DMS114 treated with DMSO at 0.1 percent for 48 hours (cell line): ENCODE results near the gene METRNL.
A peak's percentile ranks its signal among the peaks of the same experiment; 100 is the strongest.
"Not testable (repeated sequence)": the region's sequence is repeated elsewhere in the genome, so short reads cannot be mapped to it uniquely, and the experiment has no call there.

Experiments
- DNase-seq: peaks from one replicate; lab custom pipeline; 2025; ENCODE audit not compliant: unreplicated experiment; lab: John Stamatoyannopoulos, UW

Gene METRNL

GRCh38 chr17:83051396-83052240, 27.8 kb upstream of the METRNL start:
- DNase-seq: peak; percentile 83

GRCh38 chr17:83052241-83052564, 27.2 kb upstream of the METRNL start:
- DNase-seq: no peak

GRCh38 chr17:83053021-83053681, 26.3 kb upstream of the METRNL start:
- DNase-seq: no peak

GRCh38 chr17:83053739-83054451, 25.5 kb upstream of the METRNL start:
- DNase-seq: no peak

GRCh38 chr17:83054518-83055125, 24.8 kb upstream of the METRNL start:
- no peak for DNase-seq

- not testable (repeated sequence) for DNase-seq
Observed at GRCh38 chr17:83055176-83055575, 24.2 kb upstream of the METRNL start.

GRCh38 chr17:83055911-83056582, 23.4 kb upstream of the METRNL start:
- no peak for DNase-seq

GRCh38 chr17:83056583-83057396, 22.6 kb upstream of the METRNL start:
- DNase-seq: no peak

- no peak for DNase-seq
Observed at GRCh38 chr17:83057397-83057761, 22.0 kb upstream of the METRNL start.

GRCh38 chr17:83057793-83058265, 21.6 kb upstream of the METRNL start:
- DNase-seq: no peak

GRCh38 chr17:83058266-83058798, 21.1 kb upstream of the METRNL start:
- DNase-seq: no peak

- no peak for DNase-seq
Observed at GRCh38 chr17:83061586-83061985, 17.8 kb upstream of the METRNL start.

- no peak for DNase-seq
Observed at GRCh38 chr17:83062011-83062817, 17.2 kb upstream of the METRNL start.

- DNase-seq: no peak
Observed at GRCh38 chr17:83062818-83063671, 16.4 kb upstream of the METRNL start.

- no peak for DNase-seq
Observed at GRCh38 chr17:83064021-83064731, 15.2 kb upstream of the METRNL start.

- no peak for DNase-seq
Observed at GRCh38 chr17:83064732-83065659, 14.4 kb upstream of the METRNL start.
